DND-41 (cell line): ENCODE results near the gene DDX24.

Experiments
- ATAC-seq: fragments of 200-7000 bp; cut with Tn5 transposase; 3 replicates; pipeline ENCODE4 v1.9.1; 2021; ENCODE audit warnings: low read depth; ENCODE audit not compliant: insufficient read depth
- DNase-seq: peaks from one replicate; pipeline ENCODE4 v3.0.0-alpha.2; 2020
- H2AFZ ChIP-seq: 2 replicates; pipeline ENCODE4 v1.6.0; 2012; ENCODE audit warnings: low read depth, low read length
- H3K27ac ChIP-seq: 2 replicates; pipeline ENCODE4 v1.5.1; 2012; ENCODE audit warnings: low read length, inconsistent platforms
- H3K27me3 ChIP-seq: fragments of 200-600 bp; sonication (generic); 2 replicates; pipeline ENCODE4 v1.6.0; 2012; ENCODE audit warnings: low read length, mild to moderate bottlenecking, inconsistent platforms; ENCODE audit not compliant: insufficient read depth, poor library complexity
- H3K36me3 ChIP-seq: 2 replicates; pipeline ENCODE4 v1.5.1; 2012; ENCODE audit warnings: low read length, inconsistent platforms; ENCODE audit not compliant: insufficient read depth
- H3K4me1 ChIP-seq: 2 replicates; pipeline ENCODE4 v1.5.1; 2012; ENCODE audit warnings: mild to moderate bottlenecking, low read length; ENCODE audit not compliant: insufficient read depth
- H3K4me2 ChIP-seq: 2 replicates; pipeline ENCODE4 v1.6.0; 2012; ENCODE audit warnings: mild to moderate bottlenecking, moderate library complexity, low read length, inconsistent platforms; ENCODE audit not compliant: insufficient read depth
- H3K4me3 ChIP-seq, 2 experiments: fragments of 200-600 bp in 1 of 2; shearing (Covaris generic) in 1 of 2; 2 replicates each; pipeline ENCODE4 v1.5.1; 2012 to 2016; ENCODE audit warnings: inconsistent platforms in 2 of 2, low read length in 2 of 2, mild to moderate bottlenecking in 2 of 2, low read depth in 1 of 2, moderate library complexity in 1 of 2
- H3K79me2 ChIP-seq: 2 replicates; pipeline ENCODE4 v1.6.0; 2012; ENCODE audit warnings: low read length, inconsistent platforms; ENCODE audit not compliant: insufficient read depth
- H3K9ac ChIP-seq: 2 replicates; pipeline ENCODE4 v1.6.0; 2012; ENCODE audit warnings: low read depth, mild to moderate bottlenecking, inconsistent platforms, low read length, moderate library complexity
- H3K9me3 ChIP-seq: 2 replicates; pipeline ENCODE4 v1.5.1; 2012; ENCODE audit warnings: low read length, moderate library complexity, mild to moderate bottlenecking, inconsistent platforms; ENCODE audit not compliant: insufficient read depth, severe bottlenecking
- H4K20me1 ChIP-seq: 2 replicates; pipeline ENCODE4 v1.6.0; 2012; ENCODE audit warnings: low read length; ENCODE audit not compliant: insufficient read depth
- CTCF ChIP-seq: IDR thresholded peaks from 2 replicates; pipeline ENCODE4 v1.5.1; 2012; ENCODE audit warnings: borderline replicate concordance, low read length, moderate library complexity, mild to moderate bottlenecking; ENCODE audit not compliant: poor library complexity, severe bottlenecking; ENCODE audit errors: extremely low read depth
- EZH2 ChIP-seq: IDR thresholded peaks from 3 replicates; pipeline ENCODE4 v1.6.1; 2012; ENCODE audit warnings: borderline replicate concordance, low read depth, mild to moderate bottlenecking, moderate library complexity, low read length, inconsistent platforms; ENCODE audit not compliant: severe bottlenecking

Gene DDX24

GRCh38 chr14:94128216-94128839 is 47.3 kb upstream of the DDX24 start:
- Histone ChIP-seq H3K36me3 (no peaks in the 10 kb centered on the region), H3K79me2 (no peaks in the 10 kb centered on the region), H2AFZ (peak overlapping the region; percentile 95; the same call in 1 of the 2 replicates), H3K4me3 (peak overlapping the region in 1 of 2 experiments; percentile 77; a peak in 2 of 4 replicates), H3K27ac (no peak overlapping the region), H4K20me1 (no peaks in the 10 kb centered on the region; the same call in 1 of the 2 replicates), H3K4me1 (peaks cover 23% of the 10 kb centered on the region), H3K4me2 (peak overlapping the region; percentile 87), H3K27me3 (no peaks in the 10 kb centered on the region), H3K9me3 (no peaks in the 10 kb centered on the region), H3K9ac (peak overlapping the region; percentile 61)
- DNase-seq (no peak), ATAC-seq (no peak)
- TF ChIP-seq EZH2 (no peak), CTCF (no peak)

- DNase-seq, result no peak
- Histone ChIP-seq H3K4me1 (peaks cover 23% of the 10 kb centered on the region), H3K27ac (no peak overlapping the region), H4K20me1 (no peaks in the 10 kb centered on the region; the same call in 1 of the 2 replicates), H2AFZ (no peak overlapping the region), H3K36me3 (no peaks in the 10 kb centered on the region), H3K79me2 (no peaks in the 10 kb centered on the region), H3K4me2 (no peak overlapping the region), H3K27me3 (no peaks in the 10 kb centered on the region), H3K9me3 (no peaks in the 10 kb centered on the region), H3K9ac (no peak overlapping the region), H3K4me3 (no peak overlapping the region)
- ATAC-seq, result no peak
- TF ChIP-seq CTCF, result no peak
- no peak for TF ChIP-seq EZH2
Observed at GRCh38 chr14:94127330-94127729, 46.3 kb upstream of the DDX24 start.

GRCh38 chr14:94126800-94127199 is 45.8 kb upstream of the DDX24 start:
- DNase-seq (no peak), ATAC-seq (no peak)
- H3K9ac ChIP-seq, result no peak overlapping the region
- no peak overlapping the region for H3K27ac ChIP-seq
- H3K4me2 ChIP-seq, result no peak overlapping the region
- no peaks in the 10 kb centered on the region for H3K36me3 ChIP-seq
- H4K20me1 ChIP-seq, result no peaks in the 10 kb centered on the region; the same call in 1 of the 2 replicates
- H3K9me3 ChIP-seq, result no peaks in the 10 kb centered on the region
- H3K27me3 ChIP-seq, result no peaks in the 10 kb centered on the region
- H3K79me2 ChIP-seq, result no peaks in the 10 kb centered on the region
- no peak for TF ChIP-seq CTCF
- no peak for TF ChIP-seq EZH2
- H2AFZ ChIP-seq, result no peak overlapping the region
- H3K4me3 ChIP-seq, result no peak overlapping the region
- H3K4me1 ChIP-seq, result peaks cover 23% of the 10 kb centered on the region

GRCh38 chr14:94126419-94126677 is 45.3 kb upstream of the DDX24 start:
- H3K9me3 ChIP-seq, result no peaks in the 10 kb centered on the region

More at GRCh38 chr14:94126419-94126677, 45.3 kb upstream of the DDX24 start:
- Histone ChIP-seq H3K27me3 (no peaks in the 10 kb centered on the region), H3K4me3 (no peak overlapping the region), H3K36me3 (no peaks in the 10 kb centered on the region), H3K79me2 (no peaks in the 10 kb centered on the region), H3K4me2 (no peak overlapping the region), H3K27ac (no peak overlapping the region), H2AFZ (no peak overlapping the region), H3K4me1 (peaks cover 23% of the 10 kb centered on the region), H4K20me1 (no peaks in the 10 kb centered on the region; the same call in 1 of the 2 replicates), H3K9ac (no peak overlapping the region)
- DNase-seq, result no peak
- ATAC-seq, result no peak
- no peak for TF ChIP-seq CTCF
- no peak for TF ChIP-seq EZH2
